ENCODE data around the gene HRNR.
"Not testable (repeated sequence)": the region's sequence is repeated elsewhere in the genome, so short reads cannot be mapped to it uniquely, and the experiment has no call there.

The HRNR gene

GRCh38 chr1:152224093-152224492, at the start of gene HRNR:
Gene HRNR (minus strand): TSS chr1:152224193. CDS start chr1:152223253, 940 bp downstream.
- no peak for TF ChIP-seq CTCF (conservative IDR thresholded peaks at IDR 0.05; ENCODE audit: low read length)
- no peak for DNase-seq (ENCODE audit: low read depth)
- H3K4me3 ChIP-seq (ENCODE audit: low read length): no peak within 1 kb of the TSS

- not testable (repeated sequence) for H3K4me3 ChIP-seq (ENCODE audit: low read length); DNase-seq (ENCODE audit: low read depth)
These were observed 32.4 kb upstream of the HRNR start for GRCh38 chr1:152256394-152256793.

GRCh38 chr1:152252157-152252556, 28.2 kb upstream of the HRNR start:
- DNase-seq (ENCODE audit: low read depth): peak; percentile 19
- H3K4me3 ChIP-seq (ENCODE audit: low read length): no peak overlapping the region
- TF ChIP-seq CTCF (conservative IDR thresholded peaks at IDR 0.05; ENCODE audit: low read length): no peak

GRCh38 chr1:152251391-152251790, 27.4 kb upstream of the HRNR start:
- no peak for TF ChIP-seq CTCF (conservative IDR thresholded peaks at IDR 0.05; ENCODE audit: low read length)
- H3K4me3 ChIP-seq (ENCODE audit: low read length): no peak overlapping the region
- peak; percentile 16 for DNase-seq (ENCODE audit: low read depth)

- DNase-seq (ENCODE audit: low read depth): no peak
- no peak for TF ChIP-seq CTCF (conservative IDR thresholded peaks at IDR 0.05; ENCODE audit: low read length)
These were observed 23.3 kb upstream of the HRNR start for GRCh38 chr1:152247316-152247715.

GRCh38 chr1:152244576-152245273, 20.7 kb upstream of the HRNR start:
- peak; percentile 21 for DNase-seq (ENCODE audit: low read depth)
- no peak overlapping the region for H3K4me3 ChIP-seq (ENCODE audit: low read length)
- TF ChIP-seq CTCF (conservative IDR thresholded peaks at IDR 0.05; ENCODE audit: low read length): no peak

More at GRCh38 chr1:152247316-152247715, 23.3 kb upstream of the HRNR start:
- no peak overlapping the region for H3K4me3 ChIP-seq (ENCODE audit: low read length)

- no peak for DNase-seq (ENCODE audit: low read depth)
- no peak overlapping the region for H3K4me3 ChIP-seq (ENCODE audit: low read length)
- no peak for TF ChIP-seq CTCF (conservative IDR thresholded peaks at IDR 0.05; ENCODE audit: low read length)
These were observed 13.1 kb upstream of the HRNR start for GRCh38 chr1:152237093-152237492.
